ENCODE data around the gene SPACA1.

The SPACA1 gene

DNA sequence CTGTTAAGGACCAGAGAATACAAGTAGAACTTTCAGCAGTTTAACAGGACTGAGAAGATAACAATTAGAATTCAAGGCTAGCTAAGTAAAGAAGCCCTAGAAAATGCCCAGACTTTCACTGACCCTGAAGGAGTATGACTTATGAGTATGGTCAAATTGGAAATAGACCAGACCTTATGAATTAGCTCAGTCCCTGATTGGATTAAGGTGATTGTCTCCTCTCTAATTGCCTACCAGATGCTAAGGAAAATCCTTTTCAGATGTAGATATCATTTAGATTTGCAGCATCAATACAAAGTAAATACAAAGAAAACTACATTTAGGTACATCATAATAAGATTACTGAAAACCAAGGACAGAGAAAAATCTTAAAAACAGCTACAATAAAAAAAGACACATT is 59.6 kb downstream of the SPACA1 start:
- no peak for DNase-seq

DNA sequence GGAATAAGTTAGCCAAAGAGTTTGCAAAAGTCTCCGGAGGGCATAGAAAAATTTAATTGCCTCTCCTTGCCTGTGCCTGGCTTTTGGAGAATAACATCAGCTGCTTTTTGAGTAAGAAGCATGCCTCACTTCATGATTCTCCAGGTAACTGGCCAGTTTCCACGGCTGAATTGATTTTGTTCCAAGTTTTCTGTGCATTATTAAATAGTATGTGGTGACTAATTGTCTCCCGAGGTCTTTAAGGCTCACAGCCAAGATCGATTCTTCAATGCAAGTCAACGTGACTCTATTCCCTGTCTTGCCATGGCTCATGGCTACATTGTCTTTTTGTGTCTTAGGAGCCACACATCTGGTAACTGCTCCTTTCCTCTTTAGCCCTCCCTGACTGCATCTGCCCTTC is 64.3 kb downstream of the SPACA1 start:
- no peak for DNase-seq

DNA sequence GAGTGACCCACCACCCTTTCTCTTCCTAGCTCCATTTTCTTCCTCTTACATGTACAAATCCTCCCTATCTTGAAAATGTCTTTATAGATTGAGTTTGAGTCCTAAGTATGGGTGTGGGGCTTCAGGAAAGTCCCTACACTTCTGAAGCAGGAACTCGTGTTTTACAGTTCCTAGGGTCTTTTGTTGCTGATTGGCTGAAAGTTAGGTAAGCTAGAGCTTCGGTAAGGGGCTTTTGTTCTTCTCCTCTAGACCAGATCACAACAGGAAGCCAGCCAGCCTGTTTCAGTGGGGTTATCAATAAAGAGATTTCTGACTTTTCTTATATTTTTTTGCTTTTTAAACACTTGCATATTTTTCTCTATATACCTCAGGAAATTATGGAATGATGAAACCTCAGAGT is 67.2 kb downstream of the SPACA1 start:
- no peak for DNase-seq

DNA sequence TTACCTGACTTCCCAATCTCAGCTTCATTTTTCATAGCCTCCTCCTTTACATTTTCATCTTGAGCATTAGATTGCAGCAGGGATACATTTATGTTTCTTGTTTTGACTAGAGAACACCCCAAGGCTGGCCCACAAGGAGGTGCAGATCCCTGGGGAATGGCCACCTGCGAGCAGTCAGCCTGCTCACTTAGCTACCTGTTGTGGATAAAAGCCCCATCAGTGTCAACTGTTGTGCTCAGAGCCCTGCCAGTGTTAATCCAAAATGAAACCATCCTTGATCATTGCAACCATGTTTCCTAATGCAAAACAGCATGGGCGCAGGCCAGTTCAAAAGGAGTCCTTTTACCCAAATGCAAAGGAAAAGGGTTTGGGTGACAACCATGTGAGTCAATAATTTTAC is 67.7 kb downstream of the SPACA1 start:
- DNase-seq = no peak

DNA sequence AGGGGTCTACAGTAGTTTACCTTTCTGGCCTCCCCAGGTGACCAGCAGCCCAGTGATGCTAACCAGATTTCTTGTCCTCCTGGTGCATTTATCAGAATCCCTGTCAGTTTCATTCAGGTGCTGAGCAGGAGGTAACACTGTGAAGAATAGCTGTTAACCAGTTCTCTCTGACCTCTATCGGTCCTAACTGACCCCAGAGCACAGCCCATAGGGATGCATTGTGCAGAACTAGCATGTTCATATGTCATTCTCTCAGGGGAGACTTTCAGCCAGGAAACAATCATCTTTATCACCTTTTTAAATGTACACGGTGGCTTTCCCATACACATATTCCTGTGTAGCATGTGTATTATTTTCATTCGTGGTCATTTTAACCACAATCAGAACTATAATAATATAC is 68.6 kb downstream of the SPACA1 start:
- no peak for DNase-seq
